ENCODE data around the gene STXBP6.
"Not testable (repeated sequence)": the region's sequence is repeated elsewhere in the genome, so short reads cannot be mapped to it uniquely, and the experiment has no call there.

The STXBP6 gene

DNA sequence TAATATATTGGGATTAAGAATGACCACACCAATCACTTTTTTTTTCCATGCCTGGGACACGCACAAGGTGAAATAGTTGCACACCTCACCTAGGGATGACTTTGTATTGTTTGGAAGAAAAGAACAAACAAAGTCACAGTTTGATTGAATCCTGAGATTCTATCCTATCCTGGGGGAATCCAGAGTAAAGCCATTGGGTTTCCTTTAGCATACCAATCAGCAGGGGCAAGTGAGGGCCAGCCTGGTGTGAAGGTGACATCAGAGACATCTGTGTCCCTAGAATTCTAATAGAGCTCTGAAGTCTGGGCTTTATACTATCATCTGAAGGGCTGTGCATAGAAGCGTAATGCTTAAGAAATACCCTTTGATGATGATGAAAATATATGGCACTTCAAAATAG lies 199.9 kb downstream of the STXBP6 start:
- DNase-seq, result no peak

DNA sequence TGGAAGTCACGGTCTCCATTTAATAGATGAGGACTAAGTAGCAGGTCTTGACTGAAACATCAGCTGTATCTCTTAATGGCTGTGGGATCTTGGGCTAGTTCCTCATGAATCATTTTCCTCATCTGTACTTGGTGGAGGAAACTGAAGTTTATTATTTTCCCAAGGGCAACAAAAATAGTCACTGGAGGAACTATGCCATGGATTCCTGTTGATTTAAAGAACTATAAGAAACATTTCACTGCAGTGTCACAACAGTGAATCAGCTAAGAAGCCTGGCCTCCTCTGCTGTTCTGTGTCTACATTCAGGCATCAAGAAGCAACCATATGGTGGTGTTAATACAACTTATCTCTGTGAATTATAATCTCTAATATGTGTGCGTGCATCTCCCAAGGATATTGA lies 200.5 kb downstream of the STXBP6 start:
- no peak for DNase-seq

DNA sequence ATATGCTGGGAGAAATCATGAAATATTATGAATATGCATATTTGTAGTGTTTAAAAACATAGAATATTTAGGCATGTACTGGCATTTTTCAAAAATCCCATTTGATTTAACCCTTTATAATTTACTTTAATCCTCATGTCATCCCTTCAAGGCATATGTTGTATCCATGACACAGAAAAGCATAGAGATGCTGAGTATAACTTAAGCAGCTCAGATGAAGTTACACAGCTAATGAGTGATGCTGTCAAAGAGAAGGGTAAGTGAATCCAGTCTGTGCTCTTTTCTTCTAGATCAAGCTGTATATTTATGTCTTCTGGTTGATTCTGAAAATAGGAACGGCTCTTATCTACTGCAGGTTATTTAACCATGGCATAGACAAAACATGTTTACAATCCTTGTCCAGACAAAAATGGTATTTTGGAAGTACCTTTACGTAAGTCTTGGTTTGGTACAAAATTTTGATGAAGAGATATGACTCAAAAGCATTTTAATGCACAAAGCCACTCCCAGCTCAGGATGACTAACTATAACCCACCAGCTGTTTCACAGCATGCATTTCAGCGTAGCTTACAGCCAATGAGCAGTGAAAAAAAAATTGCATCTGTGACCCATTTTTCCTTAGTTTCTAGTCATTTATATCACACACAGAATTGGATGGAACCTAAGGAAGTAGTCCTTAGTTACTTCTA lies 201.7 kb downstream of the STXBP6 start:
- DNase-seq, result no peak

- no peak for DNase-seq
Observed at GRCh38 chr14:24847568-24848095, 202.3 kb downstream of the STXBP6 start.

- DNase-seq, result no peak
Observed at GRCh38 chr14:24846261-24846660, 203.7 kb downstream of the STXBP6 start.

GRCh38 chr14:24845851-24846250 lies 204.1 kb downstream of the STXBP6 start:
- no peak for DNase-seq

DNA sequence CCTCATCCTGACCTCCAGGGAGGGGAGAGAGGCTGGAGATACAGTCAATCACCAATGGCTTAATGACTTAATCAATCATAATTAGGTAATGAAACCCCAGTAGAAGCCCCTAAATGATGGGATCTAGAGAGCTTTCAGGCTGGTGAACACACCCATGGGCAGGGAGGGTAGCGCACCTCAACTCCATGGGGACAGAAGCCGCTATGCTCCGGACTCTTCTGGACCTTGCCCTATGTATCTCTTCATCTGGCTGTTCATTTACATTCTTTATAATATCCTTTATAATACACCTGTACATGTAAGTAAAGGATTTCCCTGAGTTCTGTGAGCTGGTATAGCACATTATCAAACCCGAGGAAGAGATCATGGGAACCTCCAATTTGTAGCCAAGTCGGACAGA lies 205.9 kb downstream of the STXBP6 start:
- DNase-seq, result no peak

GRCh38 chr14:24843494-24843893 lies 206.5 kb downstream of the STXBP6 start:
- no peak for DNase-seq

DNA sequence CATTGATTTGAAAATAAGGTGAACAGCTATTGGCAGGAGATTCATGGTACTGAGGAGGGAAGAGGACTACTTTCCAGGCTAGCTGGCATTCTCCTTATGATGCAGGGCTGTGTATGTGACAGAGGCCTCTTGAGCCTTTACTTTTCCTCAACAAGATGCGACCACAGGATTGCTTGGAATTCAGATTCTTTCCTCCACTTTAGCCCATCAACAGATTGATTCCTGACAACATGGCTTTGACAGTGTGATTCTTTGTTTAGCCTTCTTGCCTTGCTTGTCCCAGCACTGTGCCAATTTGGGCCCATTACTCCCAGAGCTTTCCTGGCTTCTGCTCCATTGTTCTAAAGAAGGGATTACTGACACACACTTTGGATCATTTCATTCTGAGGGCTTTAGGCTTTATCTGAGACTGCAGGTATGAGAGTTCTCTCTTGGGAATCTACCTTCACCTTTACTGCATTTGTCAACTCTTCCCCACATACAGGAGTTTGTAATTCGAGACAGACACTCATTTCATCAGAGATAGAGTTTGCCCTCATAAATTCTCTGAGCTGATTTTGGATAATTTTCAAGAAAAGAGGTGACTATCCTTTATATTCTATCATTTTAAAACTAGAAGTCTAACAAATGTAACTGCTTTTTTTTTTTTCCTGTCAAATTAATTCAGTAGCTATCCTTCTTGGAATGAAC lies 209.6 kb downstream of the STXBP6 start:
- no peak for DNase-seq

- no peak for DNase-seq
Observed at GRCh38 chr14:24839617-24840203, 210.2 kb downstream of the STXBP6 start.

- no peak for DNase-seq
Observed at GRCh38 chr14:24838945-24839616, 210.9 kb downstream of the STXBP6 start.

DNA sequence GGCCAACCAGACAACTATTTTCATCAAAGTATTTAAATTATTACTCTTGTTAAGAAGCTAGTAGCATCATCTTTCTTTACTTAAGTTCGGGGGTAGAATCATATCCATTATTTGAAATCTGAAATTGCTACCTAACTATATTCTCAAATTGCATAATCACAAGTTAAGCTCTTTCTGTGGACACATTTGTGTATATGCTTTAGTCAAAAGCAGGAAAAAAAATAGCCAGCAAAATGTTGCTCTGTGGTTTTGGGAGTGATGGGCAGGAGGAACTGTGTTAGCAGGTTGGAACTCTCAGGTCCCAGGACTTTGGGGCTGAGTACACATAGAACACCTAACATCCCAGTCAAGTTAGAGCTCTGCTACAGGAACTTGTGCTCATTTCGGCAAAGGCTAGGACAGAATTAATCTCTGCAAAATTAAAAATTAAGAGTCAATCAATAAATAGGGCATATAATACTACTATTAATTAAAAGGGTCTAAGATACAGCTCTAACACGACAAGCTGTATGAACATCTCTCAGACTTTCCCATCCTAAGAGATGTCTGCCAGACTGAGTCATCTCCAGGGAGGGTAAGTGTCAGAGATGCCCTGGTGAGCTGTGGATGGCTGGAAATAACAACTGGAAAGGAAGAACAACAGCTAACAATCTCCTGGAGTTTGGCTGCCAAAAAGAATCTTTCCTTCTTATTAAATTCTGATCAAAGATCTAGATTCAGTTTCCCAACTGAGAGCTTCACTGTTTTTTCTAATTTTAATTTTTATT lies 212.5 kb downstream of the STXBP6 start:
- DNase-seq, result no peak

DNA sequence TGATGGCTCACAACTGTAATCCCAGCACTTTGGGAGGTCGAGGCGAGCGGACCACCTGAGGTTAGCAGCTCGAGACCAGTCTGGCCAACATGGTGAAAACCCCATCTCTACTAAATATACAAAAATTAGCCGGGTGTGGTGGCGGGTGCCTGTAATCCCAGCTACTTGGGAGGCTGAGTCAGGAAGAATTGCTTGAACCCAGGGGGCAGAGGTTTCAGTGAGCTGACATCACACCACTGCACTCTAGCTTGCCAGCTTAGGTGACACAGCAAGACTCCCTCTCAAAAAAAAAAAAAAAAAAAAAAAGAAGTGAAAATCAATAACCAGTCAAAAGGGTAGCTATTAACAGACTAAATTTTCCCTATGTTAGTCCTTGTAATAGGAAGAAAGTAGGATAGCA lies 213.6 kb downstream of the STXBP6 start:
- DNase-seq, result not testable (repeated sequence)

DNA sequence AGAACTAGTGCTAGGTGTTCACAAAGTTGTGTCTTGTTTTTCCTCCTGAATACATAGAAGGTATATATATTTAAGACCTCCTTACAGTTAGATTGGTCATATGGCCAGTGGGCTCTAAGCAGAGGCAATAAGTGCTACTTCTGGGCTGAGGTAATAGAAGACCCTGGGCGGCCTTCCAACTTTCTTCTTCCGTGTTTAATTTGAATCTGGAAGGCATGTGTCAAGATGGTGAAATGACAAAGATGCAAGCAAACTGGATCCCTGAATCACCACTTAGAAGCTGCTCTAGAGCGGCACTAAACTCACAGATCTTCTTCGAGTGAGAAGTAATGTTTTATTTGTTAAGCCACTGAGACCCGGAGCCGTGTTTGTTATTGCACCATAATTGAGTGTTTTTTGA lies 215.0 kb downstream of the STXBP6 start:
- no peak for DNase-seq

DNA sequence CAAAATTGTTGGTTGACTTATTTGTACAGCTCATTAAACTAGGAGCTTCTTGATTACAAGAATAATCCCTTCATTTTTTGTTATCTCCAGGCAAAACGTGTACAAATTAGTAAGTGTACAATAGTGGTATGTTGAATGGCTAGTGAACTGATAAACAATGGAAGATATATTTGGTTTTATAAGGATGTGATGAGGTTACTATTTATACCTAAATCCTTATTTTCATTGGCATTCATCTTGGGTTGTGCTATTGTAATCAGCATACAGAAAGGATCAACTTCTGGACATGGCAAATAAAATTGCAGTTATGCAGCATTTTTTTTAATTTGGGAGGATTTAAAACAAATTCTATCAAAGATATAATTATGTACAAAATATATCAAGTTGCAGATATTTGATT lies 216.6 kb downstream of the STXBP6 start:
- DNase-seq, result no peak

- DNase-seq, result no peak
Observed at GRCh38 chr14:24831677-24832076, 218.3 kb downstream of the STXBP6 start.

GRCh38 chr14:24829862-24830261 lies 220.1 kb downstream of the STXBP6 start:
- DNase-seq, result no peak

DNA sequence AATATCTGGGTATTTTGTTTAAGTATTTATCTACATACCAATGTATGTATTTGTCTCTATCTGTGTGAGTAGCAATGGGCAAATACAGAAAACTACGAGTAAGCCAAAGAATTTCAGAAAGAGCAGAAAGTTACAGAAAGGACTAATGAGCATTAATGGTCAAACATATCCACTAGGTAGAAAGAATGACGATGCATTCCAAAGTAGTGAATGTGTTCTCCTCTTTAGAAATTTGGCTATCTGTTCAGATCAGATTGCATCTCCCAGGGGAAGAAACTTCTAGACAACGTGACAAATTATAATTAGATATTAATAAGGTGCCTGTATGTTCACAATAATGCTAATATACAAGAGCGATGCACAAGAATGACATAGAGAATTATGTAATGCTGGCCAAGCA lies 221.5 kb downstream of the STXBP6 start:
- no peak for DNase-seq

GRCh38 chr14:24826390-24826789 lies 223.6 kb downstream of the STXBP6 start:
- DNase-seq, result no peak

DNA sequence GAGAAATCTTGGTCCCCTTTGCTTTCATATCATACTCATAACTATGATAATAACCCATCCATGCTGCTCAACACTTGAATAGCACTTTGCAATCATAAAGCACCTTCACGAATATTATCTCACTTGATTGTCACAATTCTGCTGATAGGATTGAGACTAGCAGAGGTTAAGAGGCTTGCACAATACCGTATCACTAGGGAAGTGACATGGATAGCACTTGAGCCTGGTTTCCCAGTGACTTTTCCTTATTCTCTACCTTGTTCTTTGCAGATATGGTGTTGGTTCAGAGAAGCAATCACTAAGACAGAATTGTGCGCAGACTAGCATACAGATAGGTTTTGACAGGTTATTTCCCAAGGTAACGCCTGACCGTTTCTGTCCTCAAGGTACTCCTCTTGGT lies 229.3 kb downstream of the STXBP6 start:
- DNase-seq, result no peak

DNA sequence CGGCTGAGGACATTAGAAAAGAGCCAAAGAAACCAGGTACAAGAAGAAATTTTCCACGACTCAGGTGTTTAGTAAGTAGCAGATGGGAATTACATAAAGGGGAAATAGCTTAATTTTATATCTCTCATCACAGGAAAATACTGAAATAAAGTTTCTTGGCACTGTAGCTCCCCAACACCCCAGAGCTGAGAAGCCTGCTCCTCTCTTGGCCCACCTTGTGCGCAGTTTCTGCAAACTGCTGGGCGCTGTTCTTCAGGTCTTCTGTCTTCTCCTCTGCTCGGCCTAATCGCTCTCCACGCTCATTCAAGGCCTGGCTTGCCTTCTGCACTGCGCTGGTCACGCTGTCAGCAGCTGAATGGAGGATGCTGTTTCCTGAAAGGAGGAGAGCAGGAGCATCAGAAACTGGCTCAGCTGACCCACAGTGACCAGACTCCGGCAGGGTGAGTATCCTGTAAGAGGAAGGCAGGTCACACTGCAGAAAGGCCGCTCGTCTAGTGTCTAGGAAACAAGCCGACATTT lies 231.1 kb downstream of the STXBP6 start:
- no peak for DNase-seq

DNA sequence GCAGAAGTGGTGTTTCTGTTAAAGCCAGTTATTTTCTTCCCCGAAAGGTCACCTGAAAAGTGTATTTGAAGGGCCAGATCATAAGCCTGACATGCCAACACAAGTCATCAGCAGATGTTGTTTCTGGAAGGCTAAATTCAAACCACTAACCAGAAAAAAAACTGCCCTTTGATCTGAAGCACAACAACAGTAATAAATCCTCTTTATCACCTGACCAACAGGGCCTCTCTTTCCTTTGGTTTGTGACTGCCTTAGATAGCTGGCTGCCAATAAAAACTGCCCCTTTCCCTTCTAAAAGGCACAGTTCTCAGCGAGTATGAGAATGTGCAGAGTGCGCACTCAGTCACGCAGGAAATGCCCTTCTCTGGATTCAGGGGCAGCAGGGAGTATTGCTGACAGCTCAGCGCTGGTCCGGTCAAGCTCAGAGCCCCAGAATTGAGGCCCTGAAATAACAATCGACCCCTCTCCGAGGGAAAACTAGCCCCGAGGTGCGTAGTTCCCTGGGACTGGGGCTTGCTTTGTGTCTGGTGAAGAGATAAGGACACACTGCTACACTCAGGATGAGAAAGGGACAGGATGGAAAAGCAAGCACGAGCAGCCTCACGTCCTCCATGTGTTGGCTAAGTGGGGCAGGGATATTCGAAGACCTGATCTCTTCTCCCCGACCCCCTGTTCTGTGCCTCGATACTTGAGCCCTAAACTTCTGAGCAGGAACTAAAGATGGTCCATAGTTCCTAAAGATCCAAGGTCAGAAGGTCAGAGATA lies 231.7 kb downstream of the STXBP6 start:
- DNase-seq, result no peak

All from activated CD4-positive, alpha-beta T cell treated with anti-CD3 and anti-CD28 coated beads for 1 hour (primary cell).